Keratinocyte (primary cell): ENCODE measurements around the gene PRPSAP1.
"Not testable (repeated sequence)": the region's sequence is repeated elsewhere in the genome, so short reads cannot be mapped to it uniquely, and the experiment has no call there.

Experiments used
- EZH2 ChIP-seq: IDR thresholded peaks from one replicate; pipeline ENCODE4 v1.6.1; 2012; ENCODE audit warnings: inconsistent platforms, mild to moderate bottlenecking, low read length, moderate library complexity
- TF ChIP-seq, protein P1 (sequence below), 3 experiments: IDR thresholded peaks in 1 of 3; conservative IDR thresholded peaks in 1 of 3; optimal IDR thresholded peaks in 1 of 3; 2 replicates in 2 of 3; 3 replicates in 1 of 3; pipeline versions ENCODE3 to v1.5.1; 2011; ENCODE audit warnings: low read length in 3 of 3, mild to moderate bottlenecking in 3 of 3, moderate library complexity in 2 of 3, control low read depth in 1 of 3, inconsistent platforms in 1 of 3; ENCODE audit not compliant: insufficient read depth in 2 of 3; ENCODE audit errors: extremely low read depth in 1 of 3

DNA sequence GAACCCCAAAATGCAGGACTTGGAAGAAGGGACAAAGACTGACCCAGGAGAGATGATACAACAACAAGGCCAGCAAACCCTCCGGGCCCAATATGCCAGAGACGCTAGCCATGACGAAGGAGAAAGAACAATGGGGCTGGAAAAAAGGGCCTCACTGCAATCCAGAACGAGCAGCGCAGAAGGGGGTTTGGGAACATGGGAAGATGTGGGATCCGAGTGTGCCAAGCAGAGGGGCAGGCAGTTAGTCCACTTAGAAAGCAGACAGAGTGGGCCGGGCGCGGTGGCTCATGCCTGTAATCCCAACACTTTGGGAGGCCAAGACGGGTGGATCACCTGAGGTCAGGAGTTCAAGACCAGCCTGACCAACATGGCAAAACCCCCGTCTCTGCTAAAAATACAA lies 6.8 kb downstream of the PRPSAP1 start:
- TF ChIP-seq, protein P1, sequence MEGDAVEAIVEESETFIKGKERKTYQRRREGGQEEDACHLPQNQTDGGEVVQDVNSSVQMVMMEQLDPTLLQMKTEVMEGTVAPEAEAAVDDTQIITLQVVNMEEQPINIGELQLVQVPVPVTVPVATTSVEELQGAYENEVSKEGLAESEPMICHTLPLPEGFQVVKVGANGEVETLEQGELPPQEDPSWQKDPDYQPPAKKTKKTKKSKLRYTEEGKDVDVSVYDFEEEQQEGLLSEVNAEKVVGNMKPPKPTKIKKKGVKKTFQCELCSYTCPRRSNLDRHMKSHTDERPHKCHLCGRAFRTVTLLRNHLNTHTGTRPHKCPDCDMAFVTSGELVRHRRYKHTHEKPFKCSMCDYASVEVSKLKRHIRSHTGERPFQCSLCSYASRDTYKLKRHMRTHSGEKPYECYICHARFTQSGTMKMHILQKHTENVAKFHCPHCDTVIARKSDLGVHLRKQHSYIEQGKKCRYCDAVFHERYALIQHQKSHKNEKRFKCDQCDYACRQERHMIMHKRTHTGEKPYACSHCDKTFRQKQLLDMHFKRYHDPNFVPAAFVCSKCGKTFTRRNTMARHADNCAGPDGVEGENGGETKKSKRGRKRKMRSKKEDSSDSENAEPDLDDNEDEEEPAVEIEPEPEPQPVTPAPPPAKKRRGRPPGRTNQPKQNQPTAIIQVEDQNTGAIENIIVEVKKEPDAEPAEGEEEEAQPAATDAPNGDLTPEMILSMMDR (optimal IDR thresholded peaks at IDR 0.05 in 1 of 3, IDR thresholded peaks at IDR 0.05 in 1 of 3, conservative IDR thresholded peaks at IDR 0.05 in 1 of 3; ENCODE audit: extremely low read depth in 1 of 3, insufficient read depth in 2 of 3, low read length in 3 of 3) = not testable (repeated sequence)
- TF ChIP-seq EZH2 = not testable (repeated sequence)
